Activated T-helper 2 cell treated with anti-CD3 and anti-CD28 coated beads, Interferon-gamma antibody, Interleukin-2, Interleukin-4, amounts not matched to agents 10 μg/mL and 5 μg/mL and 100 μg/mL, durations not matched to agents 14 hours and 24 hours and 36 hours (primary cell): Measurements from ENCODE around the gene B2M. TPM values are rescaled to one million over a fixed set of nuclear protein-coding genes. Genes with fewer than 3 reads are reported as not detected.
"Not testable (repeated sequence)": the region's sequence is repeated elsewhere in the genome, so short reads cannot be mapped to it uniquely, and the experiment has no call there.

Experiments
- DNase-seq: peaks from one replicate; pipeline ENCODE4 v3.0.0; 2021; ENCODE audit warnings: low spot score
- H3K27ac Mint-ChIP-seq: one replicate; pipeline ENCODE4 v1.8.0; 2021; ENCODE audit warnings: mixed read lengths
- H3K27me3 Mint-ChIP-seq: one replicate; pipeline ENCODE4 v1.8.0; 2021; ENCODE audit warnings: low read depth, mixed read lengths
- H3K36me3 Mint-ChIP-seq: one replicate; pipeline ENCODE4 v1.8.0; 2021; ENCODE audit warnings: low read depth, mixed read lengths
- H3K4me1 Mint-ChIP-seq: one replicate; pipeline ENCODE4 v1.8.0; 2021; ENCODE audit warnings: low read depth, mixed read lengths
- H3K4me3 Mint-ChIP-seq: one replicate; pipeline ENCODE4 v1.8.0; 2021; ENCODE audit warnings: low read depth, mild to moderate bottlenecking, moderate library complexity, mixed read lengths
- H3K9me3 Mint-ChIP-seq: one replicate; pipeline ENCODE4 v1.8.0; 2021; ENCODE audit warnings: mixed read lengths
- intact Hi-C: fragments of 100-400 bp; cut with micrococcal nuclease; formaldehyde crosslinking; loops from one replicate; pipeline ENCODE4 v1.15.1; 2023
- total RNA-seq: library from RNA; stranded (reverse); gene quantifications from 2 replicates; pipeline ENCODE4 v1.2.3, GENCODE V29; 2022

B2M gene
- total RNA-seq, 1 donor from 2014 or later = 4,961 TPM

GRCh38 chr15:44734839-44735481, 23.6 kb downstream of the B2M start:
- Mint-ChIP-seq H3K9me3 (no peaks in the 10 kb centered on the region), H3K36me3 (peaks cover 45% of the 10 kb centered on the region), H3K27me3 (no peaks in the 10 kb centered on the region), H3K4me1 (peaks cover 60% of the 10 kb centered on the region), H3K4me3 (peak overlapping the region; percentile 80), H3K27ac (peak overlapping the region; percentile 96)
- intact Hi-C loops = loop anchor here (2.0 kb wide), 2 partner anchors 16 to 142 kb away; no protein-coding TSS in a partner anchor
- no peak for DNase-seq

GRCh38 chr15:44735482-44736180, 24.3 kb downstream of the B2M start:
- Mint-ChIP-seq H3K4me3 (peak overlapping the region; percentile 80), H3K36me3 (peaks cover 46% of the 10 kb centered on the region), H3K27me3 (no peaks in the 10 kb centered on the region), H3K27ac (peak overlapping the region; percentile 96), H3K4me1 (peaks cover 58% of the 10 kb centered on the region), H3K9me3 (no peaks in the 10 kb centered on the region)
- intact Hi-C loops = loop anchor here (1.0 to 2.0 kb wide), 5 partner anchors 7 to 143 kb away; partner anchors contain the start of gene SPG11
- no peak for DNase-seq

GRCh38 chr15:44736181-44736765, 25.0 kb downstream of the B2M start, which contains the start of gene TRIM69:
Gene TRIM69 (plus strand): TSS chr15:44736528. CDS start chr15:44736705, 177 bp downstream.
- no peaks in the 10 kb centered on the region for H3K27me3 Mint-ChIP-seq
- H3K4me3 Mint-ChIP-seq = peak within 1 kb of the TSS; percentile 80
- peak within 1 kb of the TSS; percentile 96 for H3K27ac Mint-ChIP-seq
- H3K36me3 Mint-ChIP-seq = peaks cover 45% of the 10 kb centered on the region
- H3K9me3 Mint-ChIP-seq = no peaks in the 10 kb centered on the region
- intact Hi-C loops = loop anchor here (1.0 to 2.0 kb wide), 3 partner anchors 8 to 73 kb away; partner anchors contain the start of gene SPG11
- DNase-seq = no peak
- peaks cover 56% of the 10 kb centered on the region for H3K4me1 Mint-ChIP-seq

GRCh38 chr15:44738340-44738984, 27.1 kb downstream of the B2M start:
- H3K27me3 Mint-ChIP-seq = no peaks in the 10 kb centered on the region
- H3K9me3 Mint-ChIP-seq = peaks cover 10% of the 10 kb centered on the region
- no peak for DNase-seq
- H3K36me3 Mint-ChIP-seq = peaks cover 30% of the 10 kb centered on the region
- peaks cover 42% of the 10 kb centered on the region for H3K4me1 Mint-ChIP-seq
- intact Hi-C loops = no loop called here
- H3K27ac Mint-ChIP-seq = no peak overlapping the region
- H3K4me3 Mint-ChIP-seq = peak overlapping the region; percentile 76

GRCh38 chr15:44739222-44739847, 28.0 kb downstream of the B2M start:
- peaks cover 27% of the 10 kb centered on the region for H3K36me3 Mint-ChIP-seq
- H3K4me3 Mint-ChIP-seq, H3K27me3 Mint-ChIP-seq, H3K27ac Mint-ChIP-seq, DNase-seq, intact Hi-C loops: not testable (repeated sequence)
- peaks cover 37% of the 10 kb centered on the region for H3K4me1 Mint-ChIP-seq
- H3K9me3 Mint-ChIP-seq = peaks cover 12% of the 10 kb centered on the region

GRCh38 chr15:44743454-44743853, 32.1 kb downstream of the B2M start:
- H3K4me3 Mint-ChIP-seq, intact Hi-C loops, H3K27ac Mint-ChIP-seq: not testable (repeated sequence)

GRCh38 chr15:44753345-44753744, 42.0 kb downstream of the B2M start:
- H3K9me3 Mint-ChIP-seq = peaks cover 54% of the 10 kb centered on the region
- H3K36me3 Mint-ChIP-seq = peaks cover 77% of the 10 kb centered on the region
- no peaks in the 10 kb centered on the region for H3K27me3 Mint-ChIP-seq
- intact Hi-C loops = no loop called here
- peaks cover 15% of the 10 kb centered on the region for H3K4me1 Mint-ChIP-seq
- no peak overlapping the region for H3K4me3 Mint-ChIP-seq
- H3K27ac Mint-ChIP-seq = no peak overlapping the region
- no peak for DNase-seq

More at GRCh38 chr15:44743454-44743853, 32.1 kb downstream of the B2M start:
- Mint-ChIP-seq H3K9me3 (peaks cover 28% of the 10 kb centered on the region), H3K36me3 (peaks cover 42% of the 10 kb centered on the region)
- H3K27me3 Mint-ChIP-seq, H3K4me1 Mint-ChIP-seq, DNase-seq: not testable (repeated sequence)

GRCh38 chr15:44763187-44763586, 51.9 kb downstream of the B2M start:
- no peak overlapping the region for H3K4me3 Mint-ChIP-seq
- intact Hi-C loops = no loop called here
- DNase-seq = no peak
- peaks cover 3% of the 10 kb centered on the region for H3K27me3 Mint-ChIP-seq
- no peaks in the 10 kb centered on the region for H3K9me3 Mint-ChIP-seq
- no peak overlapping the region for H3K27ac Mint-ChIP-seq
- peaks cover 53% of the 10 kb centered on the region for H3K36me3 Mint-ChIP-seq
- H3K4me1 Mint-ChIP-seq = peaks cover 4% of the 10 kb centered on the region

GRCh38 chr15:44763848-44764247, 52.5 kb downstream of the B2M start:
- peaks cover 3% of the 10 kb centered on the region for H3K27me3 Mint-ChIP-seq
- no peak overlapping the region for H3K27ac Mint-ChIP-seq
- H3K36me3 Mint-ChIP-seq = peaks cover 59% of the 10 kb centered on the region
- no peak for DNase-seq
- H3K9me3 Mint-ChIP-seq = no peaks in the 10 kb centered on the region
- intact Hi-C loops = no loop called here
- H3K4me1 Mint-ChIP-seq = peaks cover 4% of the 10 kb centered on the region
- H3K4me3 Mint-ChIP-seq = no peak overlapping the region

GRCh38 chr15:44765036-44765435, 53.7 kb downstream of the B2M start:
- Mint-ChIP-seq H3K4me3 (no peak overlapping the region), H3K9me3 (peaks cover 3% of the 10 kb centered on the region), H3K4me1 (peaks cover 4% of the 10 kb centered on the region), H3K27ac (no peak overlapping the region), H3K36me3 (peaks cover 62% of the 10 kb centered on the region), H3K27me3 (peaks cover 2% of the 10 kb centered on the region)
- intact Hi-C loops = no loop called here
- DNase-seq = no peak
